Motor neuron (in vitro differentiated cells): ENCODE results near the gene GSTP1. TPM values are rescaled to one million over a fixed set of nuclear protein-coding genes. Genes with fewer than 3 reads are reported as not detected.
"Not testable (repeated sequence)": the region's sequence is repeated elsewhere in the genome, so short reads cannot be mapped to it uniquely, and the experiment has no call there.

ENCODE experiments used
- ATAC-seq, 8 experiments: fragments of 200-7000 bp; cut with Tn5 transposase; replicated peaks in 6 of 8; 2 replicates each; pipeline ENCODE4 v1.8.0; 2021; ENCODE audit warnings: mild to moderate bottlenecking in 8 of 8, moderate library complexity in 8 of 8
- H3K27ac ChIP-seq, 2 donors: fragments of 250-450 bp; sonication (Bioruptor Pico); 2 replicates each; pipeline ENCODE4 v1.9.0; 2021; ENCODE audit warnings: antibody characterized with exemption in 2 of 2, mild to moderate bottlenecking in 2 of 2, moderate library complexity in 1 of 2
- H3K4me1 ChIP-seq, 2 donors: fragments of 250-450 bp; sonication (Bioruptor Pico); replicated peaks in 1 of 2; 2 replicates each; pipeline ENCODE4 v1.6.1; 2021; ENCODE audit warnings: antibody characterized with exemption in 2 of 2, mild to moderate bottlenecking in 2 of 2, moderate library complexity in 1 of 2
- H3K4me3 ChIP-seq, 5 donors: fragments of 250-450 bp; sonication (Bioruptor Pico); 2 replicates each; pipeline ENCODE4 v1.9.0; 2021; ENCODE audit warnings: antibody characterized with exemption in 5 of 5, mild to moderate bottlenecking in 5 of 5, moderate library complexity in 4 of 5
- WGBS, 10 experiments: fragments of 450-650 bp; shearing (Covaris generic); methylation state at CpG; one replicate each; pipeline ENCODE4 v1.0.0; 2022; 5-methylcytosine and 5-hydroxymethylcytosine counted together
- in situ Hi-C, 9 experiments: fragments of 400-800 bp; cut with MboI; loops; one replicate each; pipeline ENCODE4 v1.15.0; 2021; ENCODE audit warnings: low sequenced_read_pairs in 9 of 9, low pct_unique_long_range_greater_than_20kb in 2 of 9; ENCODE audit not compliant: unreplicated experiment in 9 of 9
- total RNA-seq, 8 experiments: library from RNA; unstranded; fragments of 300-600 nt; gene quantifications; 2 replicates each; pipeline versions ENCODE4 v1.2.3 to v1.2.4, GENCODE V29; 2022

The GSTP1 gene
- total RNA-seq, 8 experiments from 2014 or later = 462 to 1,848 (median 788) TPM

DNA sequence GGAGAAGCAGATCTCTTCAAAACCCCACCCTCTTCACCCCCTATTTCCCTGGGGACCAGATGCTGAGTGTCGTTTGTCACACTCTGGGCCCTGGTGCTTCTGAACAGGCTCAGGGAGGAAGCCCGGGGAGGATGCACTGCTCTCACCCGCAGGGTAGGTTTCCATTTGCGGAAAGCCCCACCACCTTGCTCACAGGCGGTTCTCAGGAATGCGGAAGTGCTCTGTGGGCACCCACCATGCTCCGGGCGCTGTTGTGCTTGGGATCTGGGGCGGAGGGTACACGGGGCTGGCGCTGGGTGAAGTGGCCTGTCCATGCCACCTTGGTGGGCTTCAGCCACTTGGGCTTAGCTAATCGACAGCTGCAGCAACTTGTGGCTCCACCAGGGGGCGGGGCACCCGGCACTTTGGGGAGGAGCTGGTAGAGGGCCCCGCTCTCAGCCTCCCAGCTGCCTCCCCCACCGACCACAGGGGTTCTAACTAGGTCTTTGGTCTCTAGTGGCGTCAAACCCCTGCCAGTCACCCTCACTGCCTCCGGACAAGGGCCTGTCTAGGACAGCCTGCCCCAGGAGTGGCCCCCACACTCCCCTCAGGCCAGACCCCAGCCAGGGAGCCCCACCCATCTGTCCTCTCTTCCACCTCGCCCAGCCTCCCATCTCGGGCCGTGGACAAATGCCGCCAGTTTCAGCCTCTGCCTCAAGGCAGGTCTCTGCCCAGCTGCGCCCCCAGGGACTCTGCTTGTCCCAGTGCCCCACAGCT lies 30.5 kb downstream of the GSTP1 start:
- in situ Hi-C loops = no loop called here
- no peaks in the 10 kb centered on the region for H3K4me1 ChIP-seq
- H3K4me3 ChIP-seq = no peak overlapping the region
- 18 to 50% (median 40%) methylated on average over 2 to 4 of the region's 23 CpGs; no CpG with 5 or more reads in 6 of the 10 experiments for WGBS, 10 experiments
- no peak overlapping the region for H3K27ac ChIP-seq
- peak; percentile 39 to 78 (median 60) for ATAC-seq

DNA sequence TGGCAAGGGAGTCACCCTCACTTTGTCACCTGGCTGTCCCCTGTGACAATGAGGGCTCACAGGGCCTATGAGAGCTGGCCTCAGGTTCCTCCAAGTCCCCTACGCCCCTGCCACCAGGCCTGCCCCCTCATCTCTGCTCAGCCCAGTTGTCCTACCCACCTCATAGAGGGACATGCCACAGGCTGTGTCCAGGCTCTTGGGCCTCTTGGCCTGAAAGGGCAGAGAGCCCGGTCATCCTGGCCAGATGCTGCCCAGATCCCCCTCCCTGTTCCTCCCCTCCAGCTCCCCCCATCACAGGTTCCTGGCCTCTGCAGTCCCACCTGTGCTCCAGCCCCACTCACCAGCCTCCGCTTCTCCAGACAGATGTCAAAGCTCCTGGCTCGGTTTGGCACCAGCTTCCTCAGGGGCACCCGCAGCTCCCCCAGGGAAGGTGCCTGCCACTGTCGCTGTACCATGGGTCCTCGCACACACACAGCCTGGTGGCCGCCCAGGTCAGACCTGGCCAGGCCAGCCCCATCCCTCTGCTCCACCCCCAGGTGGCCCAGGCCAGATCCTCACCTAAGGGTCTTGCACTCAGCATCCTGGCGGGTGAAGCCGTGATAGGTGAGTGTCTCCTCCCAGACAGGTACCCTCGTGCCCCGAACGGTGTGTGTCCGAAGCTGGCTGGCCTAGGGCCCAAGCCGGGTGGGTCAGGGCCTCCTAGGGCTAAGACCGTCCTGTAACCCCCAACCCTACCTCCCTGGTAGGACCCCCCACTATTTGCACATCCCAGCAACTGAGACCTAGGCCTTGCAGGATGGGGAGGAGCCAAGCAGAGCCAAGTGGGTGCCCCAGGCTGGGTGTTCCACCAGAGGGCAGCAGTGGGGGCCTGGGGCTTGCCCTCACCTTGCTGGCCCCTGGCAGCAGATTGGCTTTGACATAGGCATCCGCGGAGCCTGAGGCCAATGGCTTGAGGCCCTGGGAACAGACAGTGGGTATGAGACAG lies 31.4 kb downstream of the GSTP1 start:
- Histone ChIP-seq H3K4me3 (no peak overlapping the region), H3K4me1 (peaks cover 0 to 2% of the 10 kb centered on the region in 2 donors), H3K27ac (no peak overlapping the region)
- in situ Hi-C loops = no loop called here
- 80 to 100% (median 93%) methylated on average over 1 to 3 of the region's 18 CpGs; no CpG with 5 or more reads in 7 of the 10 experiments for WGBS, 10 experiments
- peak in 7 of 8 experiments; percentile 1 to 50 (median 6) for ATAC-seq

DNA sequence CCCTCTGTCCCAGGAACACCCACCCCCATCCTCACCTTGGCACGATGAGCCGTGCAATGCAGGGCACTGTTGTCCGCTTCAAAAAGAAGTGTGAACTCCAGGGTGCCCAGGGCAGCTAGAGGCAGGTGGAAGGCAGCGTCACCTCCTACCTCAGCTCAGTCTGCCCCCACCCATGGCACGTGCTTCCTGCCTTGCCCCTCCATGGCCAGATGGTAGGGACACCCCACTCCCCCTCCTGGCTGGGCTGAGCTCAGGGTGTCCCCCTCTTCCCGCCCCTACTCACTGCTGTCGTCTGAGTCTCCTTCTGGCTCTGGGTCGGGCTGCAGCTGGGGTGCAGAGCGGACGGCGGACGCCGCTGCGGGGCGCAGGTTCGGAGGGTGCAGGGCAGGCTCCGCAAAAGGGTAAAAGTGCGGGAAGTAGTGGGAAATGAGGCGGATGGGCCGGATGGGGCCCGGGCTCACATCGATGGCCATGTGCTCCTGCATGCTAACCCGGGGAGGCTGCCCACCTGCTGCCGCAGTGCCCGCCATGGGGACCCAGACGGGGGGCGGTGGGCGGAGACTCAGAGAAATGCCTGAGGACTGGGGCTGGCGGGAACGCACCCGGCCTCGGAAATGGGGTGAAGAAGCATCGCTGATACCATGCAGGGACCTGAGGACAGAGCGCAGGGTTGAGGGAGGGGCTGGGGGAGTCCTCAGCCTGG lies 32.3 kb downstream of the GSTP1 start:
- Histone ChIP-seq H3K27ac (no peak overlapping the region), H3K4me3 (no peak overlapping the region), H3K4me1 (peaks cover 0 to 2% of the 10 kb centered on the region in 2 donors)
- WGBS, 10 experiments = 80 to 87% methylated on average over 1 to 3 of the region's 34 CpGs; no CpG with 5 or more reads in 8 of the 10 experiments
- peak in 2 of 8 experiments; percentile 1 to 3 for ATAC-seq
- in situ Hi-C loops = no loop called here

GRCh38 chr11:67616431-67617242 lies 33.0 kb downstream of the GSTP1 start:
- in situ Hi-C loops = no loop called here
- Histone ChIP-seq H3K4me3 (no peak overlapping the region), H3K27ac (no peak overlapping the region), H3K4me1 (peaks cover 0 to 2% of the 10 kb centered on the region in 2 donors)
- ATAC-seq = no peak
- 20 to 67% (median 40%) methylated on average over 1 to 4 of the region's 11 CpGs; no CpG with 5 or more reads in 6 of the 10 experiments for WGBS, 10 experiments

DNA sequence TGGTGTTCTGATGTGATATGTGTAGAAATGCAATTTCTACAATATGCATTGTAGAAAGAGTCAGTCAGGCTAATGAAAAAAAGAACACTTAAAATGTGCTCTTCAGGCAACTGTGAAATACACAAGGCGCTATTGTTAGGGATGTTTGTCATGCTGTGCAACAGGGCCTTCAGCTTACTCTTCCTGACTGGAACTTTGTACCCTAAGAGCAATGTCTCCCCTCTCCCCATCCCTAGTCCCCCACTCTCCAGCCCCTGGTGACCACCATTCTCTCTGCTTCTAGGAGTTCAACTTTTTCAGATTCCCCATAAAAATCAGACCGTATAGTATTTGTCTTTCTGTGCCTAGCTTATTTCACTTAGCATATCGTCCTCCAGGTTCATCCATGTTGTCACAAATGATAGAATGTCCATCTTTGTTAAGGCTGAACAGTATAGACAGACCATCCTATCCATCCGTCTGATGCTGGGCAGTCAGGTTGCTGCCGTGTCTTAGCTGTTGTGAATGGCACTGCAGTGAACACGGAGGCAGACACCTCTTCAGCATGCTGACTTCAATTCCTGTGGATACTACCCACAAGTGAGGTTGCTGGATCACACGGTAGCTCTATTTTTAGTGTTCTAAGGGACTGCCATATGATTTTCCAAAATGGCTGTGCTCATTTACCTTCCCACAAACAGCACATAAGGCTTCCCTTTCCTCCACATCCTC lies 33.8 kb downstream of the GSTP1 start:
- no peak overlapping the region for H3K27ac ChIP-seq
- no peak overlapping the region for H3K4me3 ChIP-seq
- 38 to 89% (median 80%) methylated on average over 1 to 6 of the region's 7 CpGs; no CpG with 5 or more reads in 3 of the 10 experiments for WGBS, 10 experiments
- peaks cover 0 to 6% of the 10 kb centered on the region in 2 donors for H3K4me1 ChIP-seq
- in situ Hi-C loops = no loop called here
- ATAC-seq = no peak

GRCh38 chr11:67618901-67619659 lies 35.5 kb downstream of the GSTP1 start:
- WGBS, 10 experiments = no CpG with 5 or more reads among the region's 40 CpGs
- ATAC-seq, H3K27ac ChIP-seq, in situ Hi-C loops: not testable (repeated sequence)
- Histone ChIP-seq H3K4me3 (peak overlapping the region in 1 of 5 donors; percentile 55), H3K4me1 (peaks cover 0 to 19% of the 10 kb centered on the region in 2 donors)

DNA sequence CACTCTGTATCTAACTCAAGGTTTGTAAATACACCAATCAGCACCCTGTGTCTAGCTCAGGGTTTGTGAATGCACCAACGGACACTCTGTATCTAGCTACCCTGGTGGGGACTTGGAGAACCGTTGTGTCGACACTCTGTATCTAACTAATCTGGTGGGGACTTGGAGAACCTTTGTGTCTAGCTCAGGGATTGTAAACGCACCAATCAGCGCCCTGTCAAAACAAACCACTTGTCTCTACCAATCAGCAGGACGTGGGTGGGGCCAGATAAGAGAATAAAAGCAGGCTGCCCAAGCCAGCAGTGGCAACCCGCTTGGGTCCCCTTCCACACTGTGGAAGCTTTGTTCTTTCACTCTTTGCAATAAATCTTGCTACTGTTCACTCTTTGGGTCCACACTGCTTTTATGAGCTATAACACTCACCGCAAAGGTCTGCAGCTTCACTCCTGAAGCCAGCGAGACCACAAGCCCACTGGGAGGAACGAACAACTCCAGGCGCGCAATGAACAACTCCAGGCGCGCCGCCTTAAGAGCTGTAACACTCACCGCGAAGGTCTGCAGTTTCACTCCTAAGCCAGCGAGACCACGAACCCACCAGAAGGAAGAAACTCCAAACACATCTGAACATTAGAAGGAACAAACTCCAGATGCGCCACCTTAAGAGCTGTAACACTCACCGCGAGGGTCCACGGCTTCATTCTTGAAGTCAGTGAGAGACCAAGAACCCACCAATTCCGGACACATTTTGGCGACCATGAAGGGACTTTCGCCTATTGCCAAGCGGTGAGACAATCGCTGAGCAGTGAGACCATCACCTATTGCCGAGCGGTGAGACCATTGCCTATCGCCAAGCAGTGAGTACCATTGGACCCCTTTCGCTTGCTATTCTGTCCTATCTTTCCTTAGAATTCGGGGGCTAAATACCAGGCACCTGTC lies 36.3 kb downstream of the GSTP1 start:
- 0 to 87% (median 21%) methylated on average over 2 to 6 of the region's 33 CpGs; no CpG with 5 or more reads in 3 of the 10 experiments for WGBS, 10 experiments
- ATAC-seq = peak in 5 of 8 experiments; percentile 51 to 64 (median 57)
- Histone ChIP-seq H3K4me1 (peaks cover 0 to 19% of the 10 kb centered on the region in 2 donors), H3K4me3 (peak overlapping the region; percentile 41 to 55 (median 45)), H3K27ac (peak overlapping the region in 1 of 2 donors; percentile 19)
- in situ Hi-C loops = not testable (repeated sequence)

DNA sequence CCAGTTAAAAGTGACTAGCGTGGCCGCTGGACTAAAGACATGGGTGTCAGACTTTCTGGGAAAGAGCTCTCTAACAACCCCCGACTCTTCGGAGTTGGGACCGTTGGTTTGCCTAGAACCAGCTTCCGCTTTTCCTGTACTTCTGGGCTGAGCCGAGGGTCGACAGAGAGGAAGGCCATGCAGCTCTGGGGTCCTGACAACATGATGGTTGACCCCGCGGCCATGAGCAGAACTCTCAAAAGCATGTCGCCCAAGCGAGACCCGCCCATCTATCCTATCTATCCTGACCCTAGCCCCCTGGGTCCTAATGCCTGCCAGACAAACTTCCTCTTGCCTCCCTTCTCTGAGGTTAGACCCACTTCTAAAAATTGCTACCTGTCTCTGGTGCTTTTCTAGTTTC lies 37.0 kb downstream of the GSTP1 start:
- Histone ChIP-seq H3K4me1 (peaks cover 0 to 19% of the 10 kb centered on the region in 2 donors), H3K4me3 (peak overlapping the region; percentile 41 to 55 (median 45))
- peak in 3 of 8 experiments; percentile 53 to 71 (median 64) for ATAC-seq
- H3K27ac ChIP-seq, in situ Hi-C loops: not testable (repeated sequence)
- WGBS, 10 experiments = 0 to 60% (median 0%) methylated on average over 1 to 11 of the region's 13 CpGs; no CpG with 5 or more reads in 6 of the 10 experiments

DNA sequence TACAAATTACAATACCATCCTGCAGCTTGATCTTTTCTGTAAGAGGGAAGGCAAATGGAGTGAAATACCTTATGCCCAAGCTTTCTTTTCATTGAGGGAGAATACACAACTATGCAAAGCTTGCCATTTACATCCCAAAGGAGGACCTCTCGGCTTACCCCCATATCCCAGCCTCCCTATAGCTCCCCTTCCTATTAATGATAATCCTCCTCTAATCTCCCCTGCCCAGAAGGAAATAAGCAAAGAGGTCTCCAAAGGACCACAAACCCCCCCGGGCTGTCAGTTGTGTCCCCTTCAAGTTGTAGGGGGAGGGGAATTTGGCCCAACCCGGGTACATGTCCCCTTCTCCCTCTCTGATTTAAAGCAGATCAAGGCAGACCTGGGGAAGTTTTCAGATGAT lies 38.3 kb downstream of the GSTP1 start:
- Histone ChIP-seq H3K4me3 (peak overlapping the region; percentile 34 to 47 (median 42)), H3K4me1 (peaks cover 3 to 23% of the 10 kb centered on the region in 2 donors)
- H3K27ac ChIP-seq, ATAC-seq, in situ Hi-C loops: not testable (repeated sequence)
- 0 to 40% (median 0%) methylated on average over 1 of the region's 3 CpGs; no CpG with 5 or more reads in 7 of the 10 experiments for WGBS, 10 experiments

GRCh38 chr11:67622905-67623304 lies 39.3 kb downstream of the GSTP1 start:
- 60% methylated on average over 1 of the region's 7 CpGs; no CpG with 5 or more reads in 9 of the 10 experiments for WGBS, 10 experiments
- in situ Hi-C loops, ATAC-seq, H3K27ac ChIP-seq: not testable (repeated sequence)
- Histone ChIP-seq H3K4me3 (peak overlapping the region in 3 of 5 donors; percentile 34 to 47 (median 41)), H3K4me1 (peaks cover 4 to 30% of the 10 kb centered on the region in 2 donors)
